Measurements from ENCODE around the gene STX19.

GRCh38 chr3:93989241-93989640 is 39.2 kb downstream of the STX19 start:
- TF ChIP-seq CTCF (IDR thresholded peaks at IDR 0.05) (no peak), ZFX (IDR thresholded peaks at IDR 0.05; ENCODE audit: borderline replicate concordance) (no peak)
